GM18502 (cell line): ENCODE measurements around the gene CXXC5.
"Not testable (repeated sequence)": the region's sequence is repeated elsewhere in the genome, so short reads cannot be mapped to it uniquely, and the experiment has no call there.

Source experiments
- ATAC-seq: cut with Tn5 transposase; IDR thresholded peaks from one replicate; pipeline ENCODE4 v1.9.1; 2021; ENCODE audit warnings: mild to moderate bottlenecking; ENCODE audit not compliant: unreplicated experiment, poor library complexity

CXXC5 gene

DNA sequence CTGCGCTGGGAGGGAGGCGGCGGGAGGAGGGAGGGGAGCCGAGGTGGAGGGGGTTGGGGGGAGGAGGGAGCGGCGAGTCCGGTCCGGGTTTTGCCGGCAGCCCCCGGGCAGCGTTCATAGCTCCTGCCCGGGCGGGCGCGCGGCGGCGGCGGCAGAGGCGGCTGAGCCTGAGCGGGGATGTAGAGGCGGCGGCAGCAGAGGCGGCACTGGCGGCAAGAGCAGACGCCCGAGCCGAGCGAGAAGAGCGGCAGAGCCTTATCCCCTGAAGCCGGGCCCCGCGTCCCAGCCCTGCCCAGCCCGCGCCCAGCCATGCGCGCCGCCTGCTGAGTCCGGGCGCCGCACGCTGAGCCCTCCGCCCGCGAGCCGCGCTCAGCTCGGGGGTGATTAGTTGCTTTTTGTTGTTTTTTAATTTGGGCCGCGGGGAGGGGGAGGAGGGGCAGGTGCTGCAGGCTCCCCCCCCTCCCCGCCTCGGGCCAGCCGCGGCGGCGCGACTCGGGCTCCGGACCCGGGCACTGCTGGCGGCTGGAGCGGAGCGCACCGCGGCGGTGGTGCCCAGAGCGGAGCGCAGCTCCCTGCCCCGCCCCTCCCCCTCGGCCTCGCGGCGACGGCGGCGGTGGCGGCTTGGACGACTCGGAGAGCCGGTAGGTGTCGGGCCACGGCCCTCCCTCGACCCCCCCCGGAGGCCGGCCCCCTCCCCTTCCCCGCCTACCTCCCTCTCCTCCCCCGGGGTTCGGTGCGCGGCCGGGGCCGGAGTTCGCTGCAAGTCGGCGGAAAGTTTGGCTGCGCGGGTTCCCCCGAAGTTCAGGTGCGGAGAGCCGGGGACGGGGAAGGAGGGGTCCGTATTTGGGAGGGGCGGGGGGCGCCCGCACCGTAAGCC, at the start of gene CXXC5:
Gene CXXC5 (plus strand): TSS at position 145 of the 877 bp plus-strand sequence. CDS start 32,175 bp downstream, outside the sequence.
- ATAC-seq: no peak

DNA sequence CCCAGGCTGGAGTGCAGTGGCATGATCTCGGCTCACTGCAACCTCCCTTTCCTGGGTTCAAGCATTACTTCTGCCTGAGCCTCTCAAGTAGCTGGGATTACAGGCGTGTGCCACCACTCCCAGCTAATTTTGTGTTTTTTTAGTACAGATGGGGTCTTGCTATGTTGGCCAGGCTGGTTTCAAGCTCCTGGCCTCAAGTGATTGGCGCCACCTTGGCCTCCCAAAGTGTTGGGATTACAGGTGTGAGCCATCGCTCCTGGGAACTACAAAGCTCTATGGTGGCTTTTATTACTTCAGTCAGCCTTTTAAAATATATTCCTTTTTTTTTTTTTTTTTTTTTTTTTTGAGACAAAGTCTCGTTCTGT, 49.6 kb upstream of the CXXC5 start:
- not testable (repeated sequence) for ATAC-seq

DNA sequence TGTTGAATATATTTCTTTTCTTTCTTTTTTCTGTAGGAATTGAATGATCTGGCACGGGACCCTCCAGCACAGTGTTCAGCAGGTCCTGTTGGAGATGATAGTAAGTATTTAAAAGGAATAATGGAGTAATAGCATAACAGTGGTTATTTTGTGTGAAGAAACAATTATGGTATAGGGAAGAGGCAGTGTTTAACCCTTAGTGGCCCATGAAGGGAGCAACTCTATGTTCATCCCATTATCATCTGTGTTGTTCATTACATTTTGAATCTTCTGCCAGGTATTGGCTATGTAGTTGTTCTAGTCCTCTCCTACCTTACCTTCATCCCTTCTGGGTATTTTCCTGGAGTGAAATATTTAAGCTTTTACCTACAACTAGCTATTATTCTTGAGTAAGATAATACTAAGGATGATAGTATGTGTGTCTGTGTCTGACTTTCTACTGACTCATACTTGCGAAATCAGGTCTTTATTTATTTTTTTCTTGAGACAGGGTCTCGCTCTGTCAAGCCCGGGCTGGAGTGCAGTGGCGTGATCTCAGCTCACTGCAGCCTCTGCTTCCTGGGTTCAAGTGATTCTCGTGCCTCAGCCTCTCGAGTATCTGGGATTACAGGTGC, 47.7 kb upstream of the CXXC5 start:
- ATAC-seq: no peak

DNA sequence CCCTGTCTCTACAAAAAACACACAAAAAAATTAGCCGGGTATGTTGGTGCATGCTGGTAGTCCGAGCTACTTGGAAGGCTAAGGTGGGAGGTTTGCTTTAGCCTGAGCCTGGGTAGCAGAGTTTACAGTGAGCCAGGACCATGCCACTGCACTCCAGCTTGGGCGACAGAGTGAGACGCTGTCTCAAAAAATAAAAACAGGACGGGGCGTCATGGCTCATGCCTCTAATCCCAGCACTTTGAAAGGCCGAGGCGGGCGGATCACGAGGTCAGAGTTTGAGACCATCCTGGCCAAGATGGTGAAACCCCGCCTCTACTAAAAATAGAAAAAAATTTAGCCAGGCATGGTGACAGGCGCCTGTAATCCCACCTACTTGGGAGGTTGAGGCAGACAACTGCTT, 46.7 kb upstream of the CXXC5 start:
- ATAC-seq: no peak

DNA sequence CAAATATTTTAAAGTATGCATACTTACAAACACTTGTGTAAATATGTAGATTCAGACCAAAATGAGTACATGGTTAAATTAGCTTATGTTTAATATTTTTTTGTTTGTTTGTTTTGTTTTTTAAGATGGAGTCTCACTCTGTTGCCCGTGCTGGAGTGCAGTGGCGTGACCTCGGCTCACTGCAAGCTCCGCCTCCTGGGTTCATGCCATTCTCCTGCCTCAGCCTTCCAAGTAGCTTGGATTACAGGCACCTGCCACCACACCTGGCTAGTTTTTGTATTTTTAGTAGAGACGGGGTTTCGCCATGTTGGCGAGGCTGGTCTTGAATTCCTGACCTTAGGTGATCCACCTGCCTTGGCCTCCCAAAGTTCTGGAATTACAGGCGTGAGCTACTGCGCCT, 46.2 kb upstream of the CXXC5 start:
- not testable (repeated sequence) for ATAC-seq

- ATAC-seq: no peak
Observed at GRCh38 chr5:139605887-139606286, 42.3 kb upstream of the CXXC5 start.

DNA sequence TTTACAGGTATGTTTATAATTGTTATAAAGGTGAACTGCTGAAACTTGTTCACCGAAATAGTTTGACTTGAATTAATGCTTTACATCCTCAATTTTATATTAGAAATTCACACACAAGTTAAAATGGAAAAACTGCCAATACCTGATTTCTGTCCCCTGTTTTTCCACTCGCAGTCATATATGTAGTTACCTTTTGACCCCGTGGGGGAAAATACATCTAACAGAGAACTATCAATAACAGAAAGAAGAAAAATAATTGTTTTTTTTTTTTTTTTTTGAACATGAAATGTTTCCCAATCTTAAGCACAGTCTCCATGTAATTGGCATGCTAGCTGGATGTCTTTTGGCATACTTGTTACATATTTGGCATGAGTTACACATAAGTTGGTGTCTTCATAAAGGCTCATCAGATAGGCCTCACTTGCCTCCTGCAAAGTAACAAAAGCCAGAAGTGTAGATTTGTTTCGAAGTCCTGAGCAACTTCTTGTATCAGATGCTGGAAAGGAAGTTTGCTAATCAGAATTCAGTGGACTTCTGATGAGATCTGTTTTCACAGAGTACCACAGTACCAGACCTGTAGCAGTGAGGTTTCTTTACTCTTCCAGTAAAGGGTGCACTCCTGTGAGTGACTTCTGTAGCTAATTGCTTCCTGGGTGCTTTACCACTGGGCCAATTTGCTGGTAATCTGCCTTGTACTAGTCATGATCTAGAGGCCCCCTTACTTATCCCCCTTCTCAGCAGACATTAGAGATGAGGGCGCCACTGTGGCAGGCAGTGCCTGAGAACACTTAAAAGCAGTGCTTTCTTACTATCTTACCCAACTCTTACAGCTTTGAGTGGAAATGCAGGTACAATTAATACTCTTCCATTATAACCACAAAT, 36.2 kb upstream of the CXXC5 start:
- ATAC-seq: no peak

- no peak for ATAC-seq
Observed at GRCh38 chr5:139619861-139620260, 28.3 kb upstream of the CXXC5 start.

GRCh38 chr5:139625398-139625797, 22.8 kb upstream of the CXXC5 start:
- not testable (repeated sequence) for ATAC-seq

GRCh38 chr5:139630855-139631254, 17.3 kb upstream of the CXXC5 start:
- no peak for ATAC-seq

DNA sequence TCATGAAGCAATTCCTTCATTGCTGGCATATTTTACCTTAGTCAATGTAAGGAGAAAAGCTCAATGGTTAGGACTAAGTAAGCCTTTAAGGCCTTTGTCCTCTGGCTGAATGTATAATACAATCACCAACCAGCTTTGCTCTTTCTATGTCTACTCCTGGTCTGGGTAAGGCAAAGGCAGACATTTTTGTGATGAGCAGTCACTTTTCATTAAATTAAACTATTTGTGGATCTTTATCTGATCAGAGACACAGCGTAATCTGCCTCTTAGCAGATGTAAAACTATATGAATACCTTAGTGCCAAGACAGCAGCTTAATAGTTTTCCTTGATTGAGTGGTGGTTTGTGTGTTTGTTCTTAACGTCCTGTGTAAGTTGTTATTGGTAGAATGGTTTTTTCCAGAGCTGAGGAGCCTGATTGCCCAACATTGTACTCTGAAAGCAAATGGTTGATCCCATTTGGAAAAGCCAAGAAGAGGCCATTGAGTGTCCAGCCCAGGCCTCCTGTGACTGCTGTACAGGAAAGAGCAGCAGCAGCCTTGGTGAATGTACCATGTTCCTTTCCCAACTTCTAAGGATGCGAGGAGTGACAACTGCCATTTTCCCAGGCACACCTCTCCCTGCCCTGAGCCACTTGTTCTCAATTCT, 16.5 kb upstream of the CXXC5 start:
- no peak for ATAC-seq

DNA sequence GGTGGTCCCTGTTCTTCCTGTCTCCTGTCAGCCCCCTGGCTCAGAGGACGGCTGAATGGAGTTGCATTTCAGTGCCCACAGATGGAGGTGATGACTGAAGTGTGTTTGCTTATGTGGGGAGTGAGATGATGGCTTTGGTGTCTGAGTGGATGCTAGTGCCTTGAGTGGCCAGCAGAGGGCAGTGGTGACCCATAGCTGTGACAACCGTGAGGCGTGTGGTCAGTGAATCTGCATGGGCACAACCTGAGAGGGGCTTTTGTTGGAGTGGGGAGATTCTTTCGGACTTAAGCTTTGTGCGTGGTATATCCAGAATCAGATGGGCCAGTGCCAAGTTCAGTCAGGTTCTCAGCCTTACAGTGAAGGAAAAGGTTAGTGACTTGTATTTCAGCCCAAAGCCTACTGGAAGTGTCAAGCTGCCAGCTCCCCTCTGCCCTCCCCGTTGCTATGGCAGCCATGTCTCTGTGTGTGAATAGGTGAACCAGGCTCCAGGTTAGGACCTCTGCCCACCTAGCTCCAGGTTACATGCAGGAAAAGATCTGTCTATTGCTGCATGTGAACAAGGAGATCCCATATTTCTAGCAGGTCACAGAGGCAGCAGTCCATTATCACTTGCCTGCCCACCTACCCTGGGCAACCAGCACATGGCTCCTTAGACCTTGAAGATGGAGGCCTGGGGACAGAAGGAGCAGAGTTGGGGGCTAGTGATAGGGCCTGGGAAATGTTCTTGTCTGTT, 14.7 kb upstream of the CXXC5 start:
- no peak for ATAC-seq

GRCh38 chr5:139634028-139634325, 14.2 kb upstream of the CXXC5 start:
- no peak for ATAC-seq

GRCh38 chr5:139634541-139634940, 13.6 kb upstream of the CXXC5 start:
- ATAC-seq: no peak

- ATAC-seq: no peak
Observed at GRCh38 chr5:139635191-139635590, 13.0 kb upstream of the CXXC5 start.

- ATAC-seq: no peak
Observed at GRCh38 chr5:139635606-139636206, 12.4 kb upstream of the CXXC5 start.

- peak; percentile 73 for ATAC-seq
Observed at GRCh38 chr5:139636207-139636792, 11.8 kb upstream of the CXXC5 start.

DNA sequence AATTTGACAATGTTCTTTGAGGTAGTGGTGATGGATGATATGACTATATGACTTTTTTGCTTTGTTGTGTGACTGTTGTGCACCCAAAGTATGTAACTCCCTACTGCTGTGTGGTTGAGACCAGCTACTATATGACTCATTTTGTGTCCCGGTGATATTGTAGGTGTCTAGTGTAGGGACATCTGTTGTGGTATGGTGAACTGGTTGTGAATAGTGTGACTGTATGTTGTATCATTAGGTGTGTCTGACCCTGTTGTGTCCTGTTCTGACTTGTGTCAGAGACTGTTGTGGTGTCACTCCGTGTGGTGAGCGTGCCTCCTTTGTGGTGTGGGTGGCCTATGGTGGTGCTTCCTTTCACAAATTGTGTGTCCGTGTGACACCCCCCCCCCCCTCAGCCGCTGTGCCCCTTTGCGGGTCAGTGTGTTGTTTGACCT, 11.2 kb upstream of the CXXC5 start:
- ATAC-seq: no peak

DNA sequence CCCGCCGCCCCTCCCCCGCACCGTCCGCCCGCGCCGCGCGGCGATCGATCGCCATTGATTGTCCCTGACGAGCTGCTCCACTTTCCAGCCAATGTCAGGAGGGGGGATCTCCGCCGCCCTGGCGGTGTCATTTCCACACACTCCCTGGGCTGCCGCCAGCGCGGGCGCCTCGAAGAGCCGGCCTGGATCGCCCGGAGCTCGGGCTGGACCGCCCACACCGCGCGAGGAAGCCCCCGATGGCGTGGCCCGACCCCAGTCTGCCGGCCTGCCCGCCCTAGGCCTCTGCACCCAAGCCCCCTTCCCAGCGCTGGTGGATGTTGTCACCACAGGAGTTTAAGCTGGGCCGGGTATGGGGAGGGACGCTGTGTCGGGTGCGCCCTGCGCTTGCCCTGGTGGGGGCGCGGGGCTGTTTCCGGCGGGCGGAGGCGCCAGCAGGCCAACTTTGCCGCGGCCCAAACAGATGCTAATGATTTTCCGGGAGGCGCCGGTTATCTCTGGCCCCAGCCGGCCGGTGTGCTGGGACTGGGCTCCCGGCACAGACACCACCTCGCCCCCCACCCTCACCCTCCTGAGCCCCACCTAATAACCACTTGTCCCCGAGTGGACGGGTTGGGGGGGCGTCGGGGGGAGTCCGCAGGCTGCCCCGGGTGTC, 10.6 kb upstream of the CXXC5 start:
- peak; percentile 28 for ATAC-seq
